HL-60 (cell line): Measurements from ENCODE around the gene JAG1.

Experiments
- DNase-seq, 2 experiments: peaks; one replicate each; pipeline ENCODE4 v3.0.0-alpha.2; 2010 to 2020; ENCODE audit warnings: low read depth in 1 of 2, low spot score in 1 of 2
- H3K27ac ChIP-seq: fragments of 250-450 bp; sonication (Bioruptor Pico); replicated peaks from 2 replicates; pipeline ENCODE4 v1.5.1; 2020; ENCODE audit warnings: mild to moderate bottlenecking, moderate library complexity
- H3K27me3 ChIP-seq: fragments of 250-450 bp; sonication (Bioruptor Pico); 2 replicates; pipeline ENCODE4 v1.5.1; 2021; ENCODE audit warnings: mild to moderate bottlenecking, moderate library complexity; ENCODE audit not compliant: insufficient read depth, poor library complexity, severe bottlenecking
- H3K4me3 ChIP-seq: replicated peaks from 2 replicates; pipeline ENCODE4 v1.5.1; 2011; ENCODE audit warnings: mild to moderate bottlenecking, control low read depth, low read length; ENCODE audit not compliant: insufficient read depth
- GABPA ChIP-seq: IDR thresholded peaks from 2 replicates; pipeline ENCODE4 v1.6.1; 2012; ENCODE audit warnings: low read depth
- POLR2AphosphoS5 ChIP-seq: IDR thresholded peaks from 2 replicates; pipeline ENCODE4 v1.6.1; 2012; ENCODE audit warnings: low read depth
- SPI1 ChIP-seq: IDR thresholded peaks from 2 replicates; pipeline ENCODE4 v1.6.1; 2012; ENCODE audit warnings: low read depth, mild to moderate bottlenecking, borderline replicate concordance
- TF ChIP-seq, protein P1 (sequence below): IDR thresholded peaks from 2 replicates; pipeline ENCODE4 v1.6.1; 2012; ENCODE audit warnings: low read depth; ENCODE audit not compliant: insufficient replicate concordance
- TF ChIP-seq, protein P2 (sequence below): IDR thresholded peaks from one replicate; pipeline ENCODE4 v1.5.1; 2011; ENCODE audit warnings: low read length, control low read depth, inconsistent platforms; ENCODE audit not compliant: insufficient read depth

JAG1 gene

DNA sequence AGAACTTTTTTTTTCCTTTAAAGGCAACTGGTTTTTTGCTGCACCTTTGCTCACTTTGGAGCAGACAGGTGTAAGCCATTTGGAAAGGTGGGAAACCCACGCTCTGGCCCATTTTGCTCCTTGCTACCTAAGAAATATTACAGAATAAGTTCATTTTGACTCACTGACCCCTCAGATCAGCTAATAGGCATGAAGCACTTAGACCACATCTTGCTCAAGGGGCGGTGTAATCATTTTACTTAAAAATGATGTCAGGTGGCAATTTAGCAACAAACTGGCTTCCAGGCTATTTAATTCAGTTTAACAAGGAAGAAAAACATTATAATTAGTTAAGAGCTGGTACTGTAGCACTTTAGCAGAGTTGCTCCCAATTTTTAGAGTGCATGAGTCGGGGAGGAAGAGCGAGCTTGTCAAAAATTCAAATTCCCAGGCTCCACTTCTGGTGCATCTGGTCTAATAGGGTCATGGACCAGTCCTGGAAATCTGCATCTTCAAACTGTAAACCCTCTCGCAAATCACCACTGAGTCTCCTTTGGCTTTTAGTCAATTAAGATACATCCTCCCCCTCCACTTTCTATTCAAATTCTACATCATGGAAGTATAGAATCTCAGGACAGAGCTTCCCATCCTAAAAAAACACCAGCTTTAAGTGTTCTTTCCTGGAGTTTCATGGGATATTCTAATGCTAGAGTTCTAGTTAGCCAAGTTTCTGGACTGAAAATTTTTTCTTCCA, 38.2 kb downstream of the JAG1 start:
- H3K27ac ChIP-seq: no peak overlapping the region
- no peak for DNase-seq
- TF ChIP-seq GABPA (no peak), POLR2AphosphoS5 (no peak), SPI1 (no peak)
- TF ChIP-seq, protein P1, sequence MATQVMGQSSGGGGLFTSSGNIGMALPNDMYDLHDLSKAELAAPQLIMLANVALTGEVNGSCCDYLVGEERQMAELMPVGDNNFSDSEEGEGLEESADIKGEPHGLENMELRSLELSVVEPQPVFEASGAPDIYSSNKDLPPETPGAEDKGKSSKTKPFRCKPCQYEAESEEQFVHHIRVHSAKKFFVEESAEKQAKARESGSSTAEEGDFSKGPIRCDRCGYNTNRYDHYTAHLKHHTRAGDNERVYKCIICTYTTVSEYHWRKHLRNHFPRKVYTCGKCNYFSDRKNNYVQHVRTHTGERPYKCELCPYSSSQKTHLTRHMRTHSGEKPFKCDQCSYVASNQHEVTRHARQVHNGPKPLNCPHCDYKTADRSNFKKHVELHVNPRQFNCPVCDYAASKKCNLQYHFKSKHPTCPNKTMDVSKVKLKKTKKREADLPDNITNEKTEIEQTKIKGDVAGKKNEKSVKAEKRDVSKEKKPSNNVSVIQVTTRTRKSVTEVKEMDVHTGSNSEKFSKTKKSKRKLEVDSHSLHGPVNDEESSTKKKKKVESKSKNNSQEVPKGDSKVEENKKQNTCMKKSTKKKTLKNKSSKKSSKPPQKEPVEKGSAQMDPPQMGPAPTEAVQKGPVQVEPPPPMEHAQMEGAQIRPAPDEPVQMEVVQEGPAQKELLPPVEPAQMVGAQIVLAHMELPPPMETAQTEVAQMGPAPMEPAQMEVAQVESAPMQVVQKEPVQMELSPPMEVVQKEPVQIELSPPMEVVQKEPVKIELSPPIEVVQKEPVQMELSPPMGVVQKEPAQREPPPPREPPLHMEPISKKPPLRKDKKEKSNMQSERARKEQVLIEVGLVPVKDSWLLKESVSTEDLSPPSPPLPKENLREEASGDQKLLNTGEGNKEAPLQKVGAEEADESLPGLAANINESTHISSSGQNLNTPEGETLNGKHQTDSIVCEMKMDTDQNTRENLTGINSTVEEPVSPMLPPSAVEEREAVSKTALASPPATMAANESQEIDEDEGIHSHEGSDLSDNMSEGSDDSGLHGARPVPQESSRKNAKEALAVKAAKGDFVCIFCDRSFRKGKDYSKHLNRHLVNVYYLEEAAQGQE: no peak
- TF ChIP-seq, protein P2, sequence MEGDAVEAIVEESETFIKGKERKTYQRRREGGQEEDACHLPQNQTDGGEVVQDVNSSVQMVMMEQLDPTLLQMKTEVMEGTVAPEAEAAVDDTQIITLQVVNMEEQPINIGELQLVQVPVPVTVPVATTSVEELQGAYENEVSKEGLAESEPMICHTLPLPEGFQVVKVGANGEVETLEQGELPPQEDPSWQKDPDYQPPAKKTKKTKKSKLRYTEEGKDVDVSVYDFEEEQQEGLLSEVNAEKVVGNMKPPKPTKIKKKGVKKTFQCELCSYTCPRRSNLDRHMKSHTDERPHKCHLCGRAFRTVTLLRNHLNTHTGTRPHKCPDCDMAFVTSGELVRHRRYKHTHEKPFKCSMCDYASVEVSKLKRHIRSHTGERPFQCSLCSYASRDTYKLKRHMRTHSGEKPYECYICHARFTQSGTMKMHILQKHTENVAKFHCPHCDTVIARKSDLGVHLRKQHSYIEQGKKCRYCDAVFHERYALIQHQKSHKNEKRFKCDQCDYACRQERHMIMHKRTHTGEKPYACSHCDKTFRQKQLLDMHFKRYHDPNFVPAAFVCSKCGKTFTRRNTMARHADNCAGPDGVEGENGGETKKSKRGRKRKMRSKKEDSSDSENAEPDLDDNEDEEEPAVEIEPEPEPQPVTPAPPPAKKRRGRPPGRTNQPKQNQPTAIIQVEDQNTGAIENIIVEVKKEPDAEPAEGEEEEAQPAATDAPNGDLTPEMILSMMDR: no peak

DNA sequence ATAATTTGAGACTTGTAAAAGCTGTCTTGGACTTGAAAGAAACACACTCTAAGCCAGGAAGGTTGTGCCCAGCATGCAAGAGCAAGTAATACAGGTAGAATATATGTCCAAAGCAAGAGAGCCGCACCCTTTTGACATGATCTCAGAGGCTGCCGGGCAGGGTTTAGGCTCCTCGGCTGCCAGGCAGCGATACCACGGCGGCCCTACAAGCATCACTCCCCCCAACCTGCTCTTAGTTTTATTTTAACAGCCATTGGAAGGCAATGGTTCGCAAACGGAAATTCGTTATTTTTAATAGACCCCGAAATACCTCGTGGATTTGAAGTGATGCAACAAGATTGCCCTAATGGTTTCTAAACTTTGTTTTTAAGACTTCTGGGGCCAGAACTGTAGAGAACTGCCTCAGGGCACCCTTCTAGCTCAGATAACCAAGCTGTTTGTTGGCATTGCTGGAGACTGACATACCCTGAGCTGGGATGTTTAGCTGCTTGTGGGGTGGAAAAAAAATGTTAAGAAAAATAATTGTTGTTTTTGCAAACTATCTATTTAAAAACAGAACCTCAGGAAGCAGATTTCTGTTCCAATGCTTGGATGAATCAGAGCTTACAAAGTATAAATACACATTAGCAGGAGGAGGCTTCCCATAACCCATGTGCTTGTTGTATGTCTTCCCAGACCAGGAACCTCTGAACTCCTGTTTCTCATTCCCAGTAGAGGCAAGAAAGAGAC, 39.0 kb downstream of the JAG1 start:
- DNase-seq: no peak
- H3K27ac ChIP-seq: no peak overlapping the region
- no peak overlapping the region for H3K4me3 ChIP-seq
- H3K27me3 ChIP-seq: no peaks in the 10 kb centered on the region
- TF ChIP-seq SPI1: no peak
- TF ChIP-seq, protein P1: no peak
- no peak for TF ChIP-seq POLR2AphosphoS5
- TF ChIP-seq, protein P2: no peak
- no peak for TF ChIP-seq GABPA

More for the DNA sequence above, 38.2 kb downstream of the JAG1 start:
- H3K27me3 ChIP-seq: no peaks in the 10 kb centered on the region
- H3K4me3 ChIP-seq: no peak overlapping the region

DNA sequence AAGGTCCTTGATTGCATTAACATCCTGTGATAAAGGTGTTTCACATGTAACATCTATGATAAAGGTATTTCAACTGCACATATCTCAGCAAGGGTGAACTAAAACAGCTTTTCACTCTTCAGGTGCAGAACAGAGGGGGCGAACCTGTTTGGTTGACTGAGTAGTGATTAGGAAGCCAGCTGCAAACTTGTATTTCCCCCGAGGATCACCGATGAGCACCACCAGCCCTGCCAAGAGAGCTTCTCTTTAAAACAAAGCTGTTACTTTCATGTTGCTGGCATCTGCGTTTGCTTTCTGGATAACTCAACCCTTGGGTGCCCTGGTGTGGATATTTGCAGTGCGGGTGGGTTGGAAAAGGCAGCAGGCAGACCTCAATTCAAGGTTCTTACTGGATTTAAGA, 39.6 kb downstream of the JAG1 start:
- Histone ChIP-seq H3K27ac (no peak overlapping the region), H3K4me3 (no peak overlapping the region), H3K27me3 (no peaks in the 10 kb centered on the region)
- no peak for DNase-seq
- TF ChIP-seq SPI1 (no peak), POLR2AphosphoS5 (no peak), GABPA (no peak)
- TF ChIP-seq, protein P2: no peak
- TF ChIP-seq, protein P1: no peak
